NOMO-1 treated with dmso at 0.1 percent for 144 hours (cell line): ENCODE results near the gene MED13L.

Experiments used
- DNase-seq: peaks from one replicate; lab custom pipeline; 2025; ENCODE audit not compliant: unreplicated experiment; lab: John Stamatoyannopoulos, UW

Gene MED13L

DNA sequence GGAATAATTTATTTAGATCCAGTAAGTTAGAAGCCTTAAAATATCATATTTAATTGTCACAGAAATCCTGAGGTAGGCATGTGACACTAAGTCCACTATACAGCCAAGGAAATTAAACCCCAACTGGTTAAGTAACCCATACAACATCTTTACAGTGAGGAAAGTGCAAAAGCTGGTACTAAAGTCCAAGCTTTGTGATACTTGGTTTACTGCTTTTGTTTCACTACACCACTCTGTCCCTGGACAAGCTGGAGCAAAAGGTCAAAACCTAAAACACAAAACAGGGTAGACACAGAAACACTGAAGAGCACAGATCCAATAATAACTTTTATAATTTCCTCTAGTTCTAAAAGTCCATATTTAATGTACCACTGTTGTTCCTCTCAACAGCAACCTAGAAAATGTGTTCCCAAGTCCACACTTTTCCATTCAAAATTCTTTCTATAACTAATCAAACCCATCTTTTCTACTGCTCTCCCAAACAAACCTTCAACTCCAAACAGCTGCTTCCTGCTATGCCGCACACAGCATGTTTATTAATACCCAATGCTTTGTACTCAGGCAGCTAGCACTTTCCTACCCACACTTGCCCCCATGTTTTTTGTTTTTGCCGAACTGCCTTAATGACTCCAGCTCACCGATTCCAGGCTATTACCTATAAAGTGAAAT, 90.9 kb downstream of the MED13L start:
- no peak for DNase-seq

DNA sequence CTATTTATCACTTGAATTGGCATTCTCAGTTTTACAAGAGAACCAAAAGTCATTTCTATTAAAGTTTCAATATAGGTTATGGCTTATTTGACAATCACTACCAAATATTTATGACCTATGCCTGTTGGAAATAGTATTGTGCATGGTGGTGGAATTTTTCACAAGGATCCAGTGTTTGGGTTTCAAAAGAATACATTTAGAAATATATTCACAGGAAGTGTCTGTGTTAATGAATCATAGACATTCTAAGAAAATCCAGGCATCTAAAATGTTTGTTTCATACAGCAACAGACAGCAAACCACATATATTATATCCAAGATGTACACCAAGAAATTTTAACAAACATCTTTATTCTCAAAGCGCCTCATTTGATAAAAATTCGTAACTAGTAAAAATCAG, 92.7 kb downstream of the MED13L start:
- no peak for DNase-seq

DNA sequence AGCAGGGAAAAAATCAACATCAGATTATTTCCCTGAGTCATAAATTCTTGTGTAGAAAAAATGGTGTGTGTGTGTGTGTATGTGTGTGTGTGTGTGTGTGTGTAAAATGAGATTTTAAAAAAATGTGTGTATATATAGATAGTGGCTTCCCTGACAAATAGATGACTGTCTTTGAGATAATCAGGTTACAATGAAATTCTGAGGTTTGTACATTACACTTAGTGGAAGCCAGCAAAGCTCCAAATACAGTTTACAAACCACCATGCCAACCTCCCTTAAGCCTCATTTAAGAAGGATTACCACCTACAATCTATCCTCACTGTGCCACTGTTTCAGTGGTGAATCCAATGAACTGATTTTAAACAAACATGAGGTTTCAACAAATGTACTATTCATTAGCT, 93.8 kb downstream of the MED13L start:
- DNase-seq = no peak

DNA sequence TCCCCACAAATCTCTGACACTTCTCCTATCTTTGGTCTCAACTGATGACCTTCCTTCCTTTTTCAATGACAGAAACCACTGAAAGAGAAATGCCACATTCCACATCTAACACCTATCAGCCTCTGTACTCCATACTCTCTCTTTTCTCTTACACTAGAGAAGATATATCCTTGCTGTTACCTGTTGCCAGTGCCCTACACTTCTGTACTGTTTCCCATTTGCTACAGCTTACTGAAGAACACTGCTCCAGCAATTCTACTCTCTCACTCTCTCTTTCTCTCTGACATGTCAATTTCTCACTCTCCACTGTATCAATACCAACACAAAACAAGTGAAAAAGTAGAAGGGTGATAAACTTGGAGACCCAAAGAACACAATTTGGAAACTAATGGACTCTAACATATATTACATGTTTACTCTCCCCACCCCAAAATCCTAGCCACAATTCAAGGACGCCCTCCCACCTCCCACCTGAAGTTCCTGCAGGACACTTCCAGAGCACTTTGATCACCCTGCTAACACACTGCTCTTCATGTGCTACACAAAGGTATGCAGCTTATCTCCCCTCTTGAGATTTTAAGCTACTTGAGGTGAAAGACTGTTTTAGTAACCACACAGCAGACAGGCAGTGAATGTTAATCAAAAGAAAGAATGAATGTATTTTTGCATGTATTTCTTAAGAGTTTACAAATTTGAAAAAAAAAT, 95.0 kb downstream of the MED13L start:
- no peak for DNase-seq

DNA sequence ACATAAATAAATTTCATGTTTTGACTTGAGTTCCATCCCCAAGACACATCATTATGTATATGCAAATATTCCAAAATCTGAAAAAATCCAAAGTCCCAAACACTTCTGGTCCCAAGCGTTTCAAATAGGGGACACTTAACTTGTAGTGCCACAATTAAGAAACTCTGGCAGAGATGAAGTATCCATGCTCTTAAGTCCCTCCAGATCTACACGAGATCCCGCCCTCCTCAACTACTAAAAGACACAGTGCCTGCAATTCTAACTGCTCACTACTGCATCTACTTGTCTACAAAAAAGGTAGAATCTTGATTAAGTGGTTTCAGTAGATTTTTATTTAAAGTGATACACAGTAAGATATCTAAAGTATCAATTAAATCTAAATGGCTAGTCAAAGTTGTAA, 97.0 kb downstream of the MED13L start:
- DNase-seq = no peak

DNA sequence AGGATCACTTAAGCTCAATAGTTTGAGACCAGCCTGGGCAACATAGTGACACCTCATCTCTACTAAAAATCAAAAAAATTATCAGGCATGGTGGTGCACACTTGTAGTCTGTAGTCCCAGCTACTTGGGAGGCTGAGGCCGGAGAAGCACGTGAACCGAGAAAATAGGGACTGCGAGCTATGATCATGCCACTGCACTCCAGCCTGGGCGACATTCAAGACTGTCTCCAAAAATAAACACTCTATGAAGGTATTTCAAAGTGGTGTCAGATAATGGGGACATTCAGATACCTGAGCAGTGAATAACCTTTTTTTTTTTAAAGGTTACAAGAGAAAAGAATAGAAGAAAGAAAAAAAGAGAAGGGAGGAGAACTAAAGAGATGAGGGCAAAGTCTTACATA, 98.1 kb downstream of the MED13L start:
- DNase-seq = no peak

DNA sequence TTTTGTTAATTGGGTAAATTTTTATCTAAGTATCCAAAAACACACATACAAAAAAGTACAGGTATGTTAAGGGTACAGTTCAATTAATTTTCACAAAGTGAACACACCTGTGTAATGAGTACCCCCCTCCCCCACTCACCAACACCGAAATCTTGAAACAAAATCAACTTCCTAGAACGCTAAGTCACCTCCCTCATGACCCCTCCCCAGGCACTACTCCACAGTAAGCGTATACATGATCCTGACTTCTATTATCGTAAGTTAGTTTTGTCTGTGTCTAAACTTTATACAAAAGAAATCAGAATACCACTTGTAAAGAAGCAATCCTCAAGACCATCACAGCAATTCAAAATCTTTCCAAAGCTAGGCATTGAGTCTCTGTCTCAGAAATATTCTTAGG, 100.5 kb downstream of the MED13L start:
- no peak for DNase-seq

DNA sequence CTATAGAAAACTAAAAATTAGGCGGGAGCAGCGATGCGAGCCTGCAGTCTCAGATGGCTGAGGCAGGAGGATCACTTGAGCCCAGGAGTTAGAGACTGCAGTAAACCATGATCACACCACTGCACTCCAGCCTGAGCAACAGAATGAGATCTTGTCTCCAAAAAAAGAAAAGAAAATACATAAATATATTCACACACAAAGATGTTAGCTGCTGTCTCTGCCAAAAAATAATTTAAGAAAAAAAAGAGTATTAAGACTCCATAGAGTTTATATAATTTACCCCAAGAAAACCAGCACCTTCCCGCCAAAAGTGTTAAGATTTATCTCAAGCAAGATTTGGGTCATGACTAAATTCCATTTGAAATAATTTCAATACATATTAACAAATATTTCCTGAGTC, 102.6 kb downstream of the MED13L start:
- DNase-seq = no peak

DNA sequence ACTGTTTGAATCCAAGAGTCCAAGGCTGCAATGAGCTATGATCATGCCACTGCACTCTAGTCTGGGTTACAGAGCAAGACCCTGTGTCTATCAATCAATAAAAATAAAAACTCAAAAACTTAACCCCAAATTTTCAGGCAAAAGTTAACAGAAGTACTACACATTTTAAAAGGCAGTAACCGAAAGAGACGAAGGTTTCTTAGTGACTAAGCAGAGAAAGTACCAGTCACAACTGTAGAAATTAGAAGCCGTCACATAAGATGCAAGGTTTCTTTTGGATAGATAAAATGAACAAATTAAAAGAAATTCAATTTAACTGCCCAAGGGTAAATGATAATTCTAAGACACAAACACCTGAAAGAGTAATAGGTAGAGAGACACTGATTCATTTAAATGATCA, 103.5 kb downstream of the MED13L start:
- DNase-seq = no peak

DNA sequence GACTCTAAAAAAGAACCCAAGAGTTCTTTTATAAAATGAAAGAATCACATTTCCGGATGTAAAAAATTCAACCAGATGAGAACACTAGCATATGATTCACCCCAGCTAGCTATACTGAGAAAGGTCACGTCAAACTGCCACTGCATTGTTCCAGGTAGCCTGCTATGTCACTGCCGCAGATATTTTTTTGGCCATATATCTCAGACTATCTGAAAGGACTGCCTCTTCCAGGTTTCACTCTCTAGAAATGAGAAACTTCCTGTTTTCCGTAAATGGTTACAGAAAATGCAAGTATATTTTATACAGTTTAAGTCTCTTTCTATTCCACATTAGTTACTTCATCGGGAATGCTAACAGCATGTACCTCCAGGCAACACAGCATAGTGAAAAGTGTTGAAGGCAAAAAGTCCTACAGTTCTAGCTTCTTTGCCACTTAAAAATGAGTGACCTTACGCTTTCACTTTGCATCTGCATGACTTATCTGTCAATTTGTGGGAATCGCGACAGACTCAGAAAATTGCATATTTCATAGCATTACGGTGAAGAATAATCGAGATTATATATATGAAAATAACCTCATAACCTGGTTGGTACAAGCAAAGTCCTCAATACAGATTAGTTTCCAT, 105.2 kb downstream of the MED13L start:
- DNase-seq = peak; percentile 26

DNA sequence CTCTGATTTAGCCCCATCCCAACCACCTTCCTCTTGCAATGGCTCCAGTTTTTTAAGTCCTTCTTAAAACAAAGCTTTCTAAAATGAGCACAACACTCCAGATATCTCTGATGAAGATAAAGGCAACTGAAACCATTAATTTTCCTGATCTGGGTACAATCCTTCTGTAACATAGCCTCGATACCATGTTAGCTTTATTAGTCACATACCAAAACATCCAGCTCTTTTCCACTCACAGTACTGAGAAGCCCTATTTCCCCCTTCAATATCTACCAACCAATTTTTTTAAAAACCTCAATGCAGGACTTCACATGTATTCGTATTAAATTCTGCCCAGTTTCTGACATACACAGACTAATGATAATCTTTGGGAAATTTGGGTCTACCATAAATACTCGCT, 105.9 kb downstream of the MED13L start:
- DNase-seq = no peak

DNA sequence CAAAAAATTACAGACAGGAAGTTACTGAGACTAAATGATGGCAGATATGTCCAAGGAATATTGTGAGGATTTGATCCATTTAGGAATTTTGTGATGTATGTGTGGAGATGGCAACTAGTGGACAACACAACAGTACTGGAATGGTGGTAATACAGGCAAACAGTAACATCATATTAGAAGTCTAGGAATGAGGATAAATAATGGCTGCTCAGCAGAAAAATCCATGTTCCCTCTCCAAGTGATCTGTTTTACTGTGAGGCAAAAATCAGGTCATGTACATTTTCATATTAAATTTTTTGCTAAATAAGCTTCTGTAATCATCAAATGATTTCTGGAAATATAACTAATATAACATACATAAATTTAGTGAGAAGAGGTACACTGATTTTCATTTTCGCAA, 108.4 kb downstream of the MED13L start:
- no peak for DNase-seq

DNA sequence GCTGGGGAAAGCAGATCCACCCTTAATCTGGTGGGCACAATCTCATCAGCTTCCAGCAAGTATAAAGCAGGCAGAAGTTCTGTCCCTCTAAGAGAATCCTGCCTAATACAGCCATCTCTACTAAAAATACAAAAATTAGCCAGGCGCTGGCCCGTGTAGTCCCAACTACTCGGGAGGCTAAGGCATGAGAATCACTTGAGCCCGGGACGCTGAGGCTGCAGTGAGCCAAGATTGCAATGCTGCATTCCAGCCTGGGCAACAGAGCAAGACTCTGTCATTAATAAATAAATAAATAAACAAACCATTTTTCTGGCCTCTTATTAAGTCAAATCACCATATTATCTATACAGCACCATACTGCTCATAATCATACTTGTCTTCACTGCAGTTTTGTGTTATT, 111.2 kb downstream of the MED13L start:
- no peak for DNase-seq

DNA sequence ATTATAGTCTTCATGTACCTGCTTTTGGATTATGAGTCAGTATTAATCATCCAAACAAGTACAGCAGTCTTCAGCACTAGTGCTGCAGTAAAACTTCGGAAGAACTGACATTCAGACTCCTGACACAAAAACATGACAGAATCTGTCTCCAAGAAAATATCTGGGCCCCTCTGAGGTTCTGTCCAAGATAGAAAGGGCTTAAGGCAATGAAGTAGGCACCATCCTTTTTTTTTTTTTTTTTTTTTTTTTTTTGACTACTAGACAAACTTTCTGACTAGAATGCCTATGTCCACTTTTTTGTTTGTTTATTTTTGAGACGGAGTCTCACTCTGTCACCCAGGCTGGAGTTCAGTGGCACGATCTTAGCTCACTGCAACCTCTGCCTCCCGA, 112.5 kb downstream of the MED13L start:
- DNase-seq = no peak

DNA sequence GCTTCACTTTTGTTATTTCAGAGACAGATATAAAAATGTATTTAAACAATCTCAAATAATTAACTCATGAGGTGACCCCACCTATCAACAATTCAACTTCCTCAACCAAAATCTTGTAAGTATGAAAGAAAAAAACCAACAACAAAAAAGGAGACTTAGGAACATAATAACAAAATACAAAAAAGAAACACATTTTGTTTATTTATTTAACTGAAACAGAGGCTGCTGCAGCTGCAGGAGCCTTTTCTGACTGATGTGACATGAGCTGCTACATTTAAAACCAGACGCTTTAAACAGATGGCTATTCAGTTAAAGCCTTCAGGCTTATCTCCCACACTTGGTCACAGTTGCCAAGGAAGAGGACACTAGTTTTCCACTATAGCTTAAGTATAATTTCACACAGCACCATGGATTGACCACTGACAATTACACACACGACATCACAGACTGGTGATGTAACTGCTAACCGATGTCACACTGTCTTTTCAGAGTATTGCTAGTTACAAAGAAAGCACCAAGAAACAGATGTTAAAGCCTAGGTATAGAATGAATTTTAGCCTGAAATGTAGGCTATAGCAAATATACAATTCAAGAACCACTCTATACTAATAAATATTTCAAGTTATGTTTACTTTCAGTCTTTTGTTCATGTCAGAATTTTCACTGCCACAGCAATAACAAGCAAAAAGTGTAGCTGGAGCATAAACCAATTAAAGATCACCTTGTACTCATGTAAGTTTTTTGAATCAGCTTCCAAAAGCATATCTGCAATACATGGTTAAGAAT, 113.0 kb downstream of the MED13L start:
- no peak for DNase-seq

DNA sequence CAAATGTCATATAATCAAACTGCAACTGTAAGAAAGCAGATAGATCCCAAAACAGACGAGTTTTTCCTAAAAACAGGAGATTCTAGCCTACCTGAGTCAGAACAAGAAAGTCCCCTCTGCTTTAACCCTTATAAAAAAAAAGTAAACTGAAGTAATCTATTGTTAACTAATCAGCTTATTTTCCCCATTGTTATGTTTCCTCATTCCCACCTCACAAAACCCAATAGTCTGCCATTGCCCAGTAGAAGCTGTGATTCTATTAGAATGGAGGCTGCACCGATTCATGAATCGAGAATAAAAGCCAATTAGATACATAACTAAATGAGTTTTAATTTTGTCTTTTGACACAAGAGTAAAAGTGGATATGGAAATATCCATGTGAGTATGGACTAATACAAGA, 115.4 kb downstream of the MED13L start:
- no peak for DNase-seq

DNA sequence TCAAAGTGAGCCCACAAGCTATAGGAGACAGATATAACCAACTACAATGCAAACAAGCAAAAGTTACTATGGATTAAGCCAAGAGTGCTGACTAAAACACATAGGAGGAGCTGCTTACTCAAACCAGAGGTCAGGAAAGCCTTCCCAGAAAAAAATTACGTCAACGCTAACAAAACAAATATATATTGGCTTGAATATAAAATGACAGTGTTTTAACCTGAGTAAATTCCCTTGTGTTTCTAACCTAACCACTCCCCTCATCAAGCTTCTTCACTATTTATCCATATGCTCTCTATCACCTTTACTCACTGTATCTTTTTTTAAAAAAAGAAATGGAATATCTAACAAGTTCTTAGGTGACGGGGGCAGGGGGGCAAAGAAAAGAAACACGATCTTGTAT, 115.9 kb downstream of the MED13L start:
- no peak for DNase-seq

DNA sequence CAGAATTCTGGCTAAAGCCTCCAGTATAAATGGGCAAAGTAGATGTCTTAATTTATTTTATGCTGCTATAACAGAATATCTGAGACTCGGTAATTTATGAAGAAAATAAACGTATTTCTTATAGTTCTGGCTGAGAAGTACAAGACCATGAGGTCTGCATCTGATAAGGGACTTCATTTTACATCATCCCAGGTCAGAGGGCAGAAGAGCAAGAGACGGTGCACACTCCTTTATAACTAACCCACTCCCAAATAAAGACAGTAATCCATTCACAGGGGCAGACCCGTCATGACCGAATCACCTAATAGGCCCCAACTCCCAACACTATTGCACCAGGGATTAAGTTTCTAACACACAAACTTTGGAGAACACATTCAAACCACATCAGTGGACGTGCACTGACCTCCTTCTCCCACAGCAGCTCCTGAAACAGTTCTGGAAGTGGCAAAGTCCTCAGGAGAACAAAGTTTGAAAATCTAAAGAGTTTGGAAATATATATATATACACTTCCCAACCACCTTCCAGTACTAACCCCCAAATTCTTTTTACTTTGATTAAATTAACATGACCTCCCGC, 116.5 kb downstream of the MED13L start:
- no peak for DNase-seq

DNA sequence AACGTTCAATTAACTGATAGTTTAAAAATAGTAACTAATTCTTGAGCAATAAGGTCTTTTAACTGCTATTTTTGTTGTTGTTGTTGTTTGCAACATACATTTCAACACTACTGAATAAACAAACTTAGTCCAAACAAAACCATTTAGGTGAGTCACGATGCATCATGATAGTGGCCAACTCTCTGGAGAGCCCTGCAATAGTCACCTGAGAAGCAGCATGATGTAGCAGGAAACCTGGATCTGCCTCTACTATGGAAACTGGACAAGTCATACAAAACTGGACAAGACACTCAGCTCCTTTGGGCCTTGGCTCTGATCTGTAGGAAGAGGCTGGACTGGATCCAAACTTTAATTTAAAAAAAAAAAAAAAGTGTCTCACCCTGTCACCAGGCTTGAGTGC, 117.3 kb downstream of the MED13L start:
- DNase-seq = no peak

DNA sequence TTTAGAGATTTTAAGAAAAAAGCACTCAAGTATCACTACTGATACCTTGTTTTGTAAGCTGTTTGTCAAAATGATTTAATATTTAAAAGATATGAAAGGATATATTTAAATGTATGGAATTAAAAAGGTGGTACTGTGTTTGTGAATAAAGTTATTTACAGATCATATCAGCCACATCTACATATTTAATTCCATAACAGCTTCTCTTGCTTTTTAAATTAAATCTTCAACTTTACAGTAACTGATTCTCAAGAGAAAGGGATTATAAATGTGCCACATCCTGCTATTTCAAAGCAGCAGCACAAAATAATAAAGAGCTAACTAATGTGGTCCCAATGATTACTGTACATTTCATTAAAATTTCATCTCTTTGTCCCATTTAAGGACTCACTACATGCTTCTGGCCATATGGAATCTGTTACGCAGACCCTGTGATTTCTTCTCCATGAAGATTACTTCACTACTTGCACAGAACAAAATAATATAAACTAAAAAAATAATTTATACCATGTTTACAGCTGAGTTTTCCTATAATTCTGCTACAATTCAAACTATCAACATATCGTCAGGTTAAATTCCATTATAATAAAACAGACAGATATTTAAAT, 117.8 kb downstream of the MED13L start:
- no peak for DNase-seq

DNA sequence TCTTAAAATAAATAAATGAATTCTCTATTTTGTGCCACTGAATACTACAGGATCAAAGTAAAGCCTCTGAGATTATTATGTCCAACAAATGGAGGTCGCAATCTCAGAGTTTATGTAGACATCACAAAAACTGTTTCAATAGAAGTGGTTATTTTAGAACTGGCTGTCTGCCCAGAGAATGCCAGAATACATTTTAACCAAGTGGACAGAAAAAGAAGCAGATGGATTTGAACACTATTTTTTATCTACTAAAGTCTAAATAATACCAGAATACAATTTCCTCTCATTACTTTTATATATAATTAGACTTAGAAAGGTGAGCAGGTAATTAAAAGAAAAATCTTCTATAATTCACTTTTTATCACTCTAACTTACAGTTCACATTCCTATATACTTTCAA, 118.3 kb downstream of the MED13L start:
- no peak for DNase-seq
